HG03457 (cell line): ENCODE data around the gene HS1BP3.

Experiments used
- ATAC-seq: cut with Tn5 transposase; IDR thresholded peaks from one replicate; pipeline ENCODE4 v1.9.1; 2021; ENCODE audit warnings: moderate number of reproducible peaks; ENCODE audit not compliant: unreplicated experiment

Gene HS1BP3

GRCh38 chr2:20675701-20676352, 24.9 kb upstream of the HS1BP3 start:
- ATAC-seq = peak; percentile 43

- no peak for ATAC-seq
These were observed 24.2 kb upstream of the HS1BP3 start for GRCh38 chr2:20674974-20675679.

GRCh38 chr2:20674309-20674965, 23.5 kb upstream of the HS1BP3 start:
- ATAC-seq = no peak

- ATAC-seq = no peak
These were observed 22.9 kb upstream of the HS1BP3 start for GRCh38 chr2:20673686-20674308.

- no peak for ATAC-seq
These were observed 21.5 kb upstream of the HS1BP3 start for GRCh38 chr2:20672201-20672951.

- ATAC-seq = no peak
These were observed 20.8 kb upstream of the HS1BP3 start for GRCh38 chr2:20671736-20672080.

GRCh38 chr2:20671036-20671735, 20.3 kb upstream of the HS1BP3 start:
- ATAC-seq = no peak

- no peak for ATAC-seq
These were observed 19.6 kb upstream of the HS1BP3 start for GRCh38 chr2:20670315-20671035.

- ATAC-seq = no peak
These were observed 18.8 kb upstream of the HS1BP3 start for GRCh38 chr2:20669562-20670314.

- no peak for ATAC-seq
These were observed 18.1 kb upstream of the HS1BP3 start for GRCh38 chr2:20668871-20669475.

- ATAC-seq = no peak
These were observed 17.6 kb upstream of the HS1BP3 start for GRCh38 chr2:20668451-20668850.

- ATAC-seq = no peak
These were observed 16.9 kb upstream of the HS1BP3 start for GRCh38 chr2:20667531-20668401.

- ATAC-seq = no peak
These were observed 16.2 kb upstream of the HS1BP3 start for GRCh38 chr2:20667151-20667530.

GRCh38 chr2:20666304-20667150, 15.6 kb upstream of the HS1BP3 start, which contains the start of gene GDF7:
Gene GDF7, plus strand, starts transcription at chr2:20667144. Its CDS starts 96 bp downstream, at chr2:20667240.
- no peak for ATAC-seq

GRCh38 chr2:20666005-20666303, 15.1 kb upstream of the HS1BP3 start:
- ATAC-seq = no peak

GRCh38 chr2:20665243-20666004, 14.5 kb upstream of the HS1BP3 start:
- no peak for ATAC-seq
